Central memory CD4-positive, alpha-beta T cell (primary cell): ENCODE data around the gene AOPEP.
A peak's percentile ranks its signal among the peaks of the same experiment; 100 is the strongest.

Experiments
- DNase-seq: peaks from one replicate; pipeline ENCODE4 v3.0.0; 2022

Gene AOPEP

GRCh38 chr9:94761481-94761880 is 35.0 kb downstream of the AOPEP start:
- DNase-seq = no peak

- DNase-seq = no peak
These were observed 41.0 kb downstream of the AOPEP start for GRCh38 chr9:94767331-94768072.

- DNase-seq = no peak
These were observed 42.3 kb downstream of the AOPEP start for GRCh38 chr9:94768766-94769165.

- DNase-seq = no peak
These were observed 43.8 kb downstream of the AOPEP start for GRCh38 chr9:94770334-94770733.

- no peak for DNase-seq
These were observed 44.6 kb downstream of the AOPEP start for GRCh38 chr9:94771096-94771495.

- DNase-seq = no peak
These were observed 45.6 kb downstream of the AOPEP start for GRCh38 chr9:94772144-94772543.

- DNase-seq = no peak
These were observed 46.3 kb downstream of the AOPEP start for GRCh38 chr9:94772639-94773303.

- DNase-seq = no peak
These were observed 47.2 kb downstream of the AOPEP start for GRCh38 chr9:94773655-94774054.

GRCh38 chr9:94778013-94778412 is 51.5 kb downstream of the AOPEP start:
- DNase-seq = no peak

GRCh38 chr9:94779031-94779430 is 52.5 kb downstream of the AOPEP start:
- no peak for DNase-seq

GRCh38 chr9:94779693-94780290 is 53.3 kb downstream of the AOPEP start:
- no peak for DNase-seq

- no peak for DNase-seq
These were observed 54.0 kb downstream of the AOPEP start for GRCh38 chr9:94780516-94780950.

GRCh38 chr9:94782355-94783101 is 56.0 kb downstream of the AOPEP start:
- DNase-seq = no peak

GRCh38 chr9:94783102-94783682 is 56.7 kb downstream of the AOPEP start:
- DNase-seq = peak; percentile 8

GRCh38 chr9:94783928-94784327 is 57.4 kb downstream of the AOPEP start:
- no peak for DNase-seq

- no peak for DNase-seq
These were observed 59.0 kb downstream of the AOPEP start for GRCh38 chr9:94785215-94786169.

GRCh38 chr9:94786586-94786985 is 60.1 kb downstream of the AOPEP start:
- no peak for DNase-seq

GRCh38 chr9:94787266-94787665 is 60.8 kb downstream of the AOPEP start:
- no peak for DNase-seq

GRCh38 chr9:94788570-94789105 is 62.1 kb downstream of the AOPEP start:
- DNase-seq = no peak

- no peak for DNase-seq
These were observed 64.9 kb downstream of the AOPEP start for GRCh38 chr9:94791435-94791834.

- no peak for DNase-seq
These were observed 66.0 kb downstream of the AOPEP start for GRCh38 chr9:94792511-94792910.
